Fibroblast of mammary gland (primary cell): ENCODE measurements around the gene C9orf50.
A peak's percentile ranks its signal among the peaks of the same experiment; 100 is the strongest.

Experiments used
- DNase-seq: peaks from one replicate; pipeline ENCODE4 v3.0.0-alpha.2; 2010; ENCODE audit warnings: low read depth
- H3K4me3 ChIP-seq: 2 replicates; pipeline ENCODE4 v1.5.1; 2011; ENCODE audit warnings: low read depth, mild to moderate bottlenecking, low read length, moderate library complexity; ENCODE audit not compliant: control insufficient read depth
- TF ChIP-seq, protein P1 (sequence below): conservative IDR thresholded peaks from 2 replicates; pipeline ENCODE4 v1.5.1; 2011; ENCODE audit warnings: low read depth, low read length, inconsistent platforms; ENCODE audit not compliant: control insufficient read depth, insufficient read depth

C9orf50 gene

DNA sequence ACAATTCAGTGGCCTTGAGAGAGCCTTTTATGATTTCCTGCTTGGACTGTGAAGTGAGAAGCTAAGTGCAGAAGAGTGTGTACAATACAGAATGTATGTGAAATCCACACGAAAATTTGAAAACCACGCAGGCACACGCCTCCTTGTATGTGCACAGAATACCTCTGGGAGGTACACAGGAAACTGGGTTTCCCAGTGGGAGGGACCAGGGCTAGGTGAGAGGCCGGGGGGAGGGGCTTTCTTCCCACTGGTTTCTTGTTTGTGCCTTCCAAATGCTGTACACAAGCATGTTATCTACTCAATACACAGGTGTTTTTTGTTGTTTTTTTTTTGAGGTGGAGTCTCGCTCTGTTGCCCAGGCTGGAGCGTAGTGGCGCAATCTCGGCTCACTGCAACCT lies 16.1 kb downstream of the C9orf50 start:
- TF ChIP-seq, protein P1, sequence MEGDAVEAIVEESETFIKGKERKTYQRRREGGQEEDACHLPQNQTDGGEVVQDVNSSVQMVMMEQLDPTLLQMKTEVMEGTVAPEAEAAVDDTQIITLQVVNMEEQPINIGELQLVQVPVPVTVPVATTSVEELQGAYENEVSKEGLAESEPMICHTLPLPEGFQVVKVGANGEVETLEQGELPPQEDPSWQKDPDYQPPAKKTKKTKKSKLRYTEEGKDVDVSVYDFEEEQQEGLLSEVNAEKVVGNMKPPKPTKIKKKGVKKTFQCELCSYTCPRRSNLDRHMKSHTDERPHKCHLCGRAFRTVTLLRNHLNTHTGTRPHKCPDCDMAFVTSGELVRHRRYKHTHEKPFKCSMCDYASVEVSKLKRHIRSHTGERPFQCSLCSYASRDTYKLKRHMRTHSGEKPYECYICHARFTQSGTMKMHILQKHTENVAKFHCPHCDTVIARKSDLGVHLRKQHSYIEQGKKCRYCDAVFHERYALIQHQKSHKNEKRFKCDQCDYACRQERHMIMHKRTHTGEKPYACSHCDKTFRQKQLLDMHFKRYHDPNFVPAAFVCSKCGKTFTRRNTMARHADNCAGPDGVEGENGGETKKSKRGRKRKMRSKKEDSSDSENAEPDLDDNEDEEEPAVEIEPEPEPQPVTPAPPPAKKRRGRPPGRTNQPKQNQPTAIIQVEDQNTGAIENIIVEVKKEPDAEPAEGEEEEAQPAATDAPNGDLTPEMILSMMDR: no peak
- DNase-seq: no peak
- H3K4me3 ChIP-seq: no peak overlapping the region

DNA sequence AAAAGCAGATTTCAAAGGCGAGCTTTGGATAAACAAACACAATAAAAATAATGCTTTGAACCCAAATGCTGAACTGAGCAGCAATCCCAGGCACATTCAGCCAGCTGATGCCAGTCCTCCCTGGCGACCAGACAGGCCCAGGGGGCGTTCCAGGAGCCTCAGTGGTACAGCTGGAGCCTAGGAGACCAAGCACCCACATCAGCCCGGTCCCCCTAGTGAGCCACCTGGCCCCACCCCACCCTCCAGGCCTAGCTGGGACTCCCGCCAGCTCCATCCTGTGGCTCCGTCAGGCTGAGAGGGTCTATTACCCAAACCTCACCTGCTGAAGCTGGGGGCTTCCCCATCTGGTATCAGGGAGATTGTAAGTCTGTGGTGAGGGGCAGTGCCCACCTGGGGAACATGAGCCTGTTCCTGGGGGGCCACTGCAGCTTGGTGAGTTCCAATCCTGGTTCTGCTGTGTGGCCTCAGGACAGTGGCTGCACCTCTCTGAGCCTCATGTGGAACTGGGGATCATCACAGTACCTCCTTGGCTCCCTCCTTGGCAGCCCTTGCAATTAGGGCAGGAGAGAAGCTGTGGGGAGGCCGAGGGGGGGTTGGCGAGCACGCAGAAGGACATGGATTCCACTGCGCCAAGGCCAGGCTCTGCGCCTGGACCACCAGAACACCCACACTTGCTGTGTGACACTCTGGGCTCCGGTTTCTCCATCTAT lies 16.7 kb downstream of the C9orf50 start:
- DNase-seq: no peak
- no peak overlapping the region for H3K4me3 ChIP-seq
- TF ChIP-seq, protein P1: no peak

DNA sequence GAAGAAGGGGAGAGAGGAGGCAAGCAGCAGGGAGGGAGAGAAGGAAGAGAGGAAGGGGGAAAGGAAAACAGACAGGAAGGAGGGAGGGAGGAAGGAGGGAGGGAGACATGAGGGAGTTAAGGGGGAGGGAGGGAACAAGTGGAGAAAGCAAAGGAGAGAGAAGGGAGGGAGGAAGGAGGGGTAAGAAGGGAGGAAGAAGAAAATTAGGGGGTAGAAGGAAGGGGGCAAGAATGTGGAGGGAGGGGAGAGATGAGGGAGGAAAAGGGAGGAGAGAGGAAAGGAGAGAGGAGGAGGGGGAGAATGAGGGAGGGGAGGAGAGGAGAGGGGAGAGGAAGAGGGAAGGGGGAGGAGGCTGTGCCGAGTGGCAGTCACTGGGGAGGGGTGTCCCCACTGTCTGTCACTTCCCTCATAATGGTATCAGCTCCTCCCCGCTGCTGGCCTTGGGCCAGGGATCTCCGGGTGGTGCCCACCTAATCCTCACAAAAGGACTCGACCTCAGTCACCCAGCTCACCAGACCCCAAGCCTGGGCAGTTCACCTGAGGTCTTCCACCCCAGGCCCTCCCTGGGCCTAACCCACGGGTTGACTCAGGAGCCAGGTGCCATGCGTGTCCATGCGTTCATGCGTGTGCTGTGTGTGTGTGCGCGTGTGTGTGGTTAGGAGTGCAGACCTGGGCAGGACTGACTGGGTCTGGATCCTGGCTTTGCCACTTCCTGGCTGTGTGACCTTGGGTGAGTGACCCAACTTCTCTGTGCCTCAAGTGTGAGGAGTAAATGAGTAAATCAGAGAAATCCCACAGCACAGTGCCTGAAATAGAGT lies 18.1 kb downstream of the C9orf50 start:
- TF ChIP-seq, protein P1: no peak
- DNase-seq: no peak
- no peak overlapping the region for H3K4me3 ChIP-seq

DNA sequence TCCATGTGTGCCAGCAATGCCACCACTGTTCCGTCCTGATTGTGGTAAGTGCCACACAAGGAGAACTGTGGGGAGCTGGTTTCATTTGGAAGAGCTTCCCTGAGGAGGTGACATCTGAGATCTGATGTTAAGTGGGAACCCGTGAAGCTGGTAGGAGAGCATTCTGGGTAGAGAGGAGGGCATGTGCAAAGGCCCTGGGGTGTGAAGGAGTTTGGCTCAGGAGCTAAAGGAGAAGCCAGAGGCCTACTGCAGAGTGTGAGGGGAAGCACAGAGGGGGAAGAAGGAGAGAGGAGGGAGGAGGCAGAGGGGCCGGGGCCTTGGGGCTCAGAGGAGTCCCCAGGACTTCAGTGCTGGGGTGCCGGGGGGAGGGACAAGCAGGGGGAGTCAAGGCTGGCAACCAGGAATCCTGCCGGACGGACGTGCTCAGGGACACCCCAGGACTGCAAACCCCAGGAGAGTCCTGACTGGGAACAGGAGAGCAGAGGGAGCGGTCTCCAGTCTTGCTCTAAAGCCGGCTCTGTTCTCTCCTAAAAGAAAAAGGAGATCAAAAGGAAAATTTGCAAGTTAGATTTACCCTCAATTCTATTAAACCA lies 19.7 kb downstream of the C9orf50 start:
- H3K4me3 ChIP-seq: no peak overlapping the region

DNA sequence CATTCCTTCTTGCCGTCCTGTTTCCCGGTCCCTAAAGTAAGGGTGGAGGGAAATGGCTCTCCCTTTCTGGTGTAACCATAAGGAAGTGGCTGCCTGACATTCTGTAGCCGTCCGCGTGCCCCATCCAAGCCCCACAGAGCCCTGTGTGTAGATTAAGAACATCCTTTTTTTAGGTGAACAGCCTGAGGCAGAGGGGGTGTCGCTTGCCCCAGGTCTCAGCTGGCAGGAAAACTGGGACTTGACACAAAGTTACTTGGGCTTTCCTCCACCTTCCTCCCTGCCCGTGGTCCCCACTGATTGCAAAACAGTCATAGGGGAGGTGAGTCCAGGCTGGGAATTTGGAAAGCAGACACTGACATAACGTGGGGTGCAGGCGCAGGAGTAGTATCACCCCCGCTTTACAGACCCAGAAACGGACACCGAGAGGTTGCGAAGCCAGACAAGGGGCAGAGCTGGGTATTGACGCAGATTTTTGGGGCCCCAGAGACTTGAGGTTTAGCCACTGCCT lies 22.8 kb downstream of the C9orf50 start:
- DNase-seq: no peak
- H3K4me3 ChIP-seq: peak overlapping the region; percentile 42
- TF ChIP-seq, protein P1: no peak

More for the DNA sequence above, 19.7 kb downstream of the C9orf50 start:
- TF ChIP-seq, protein P1: no peak
- DNase-seq: no peak

DNA sequence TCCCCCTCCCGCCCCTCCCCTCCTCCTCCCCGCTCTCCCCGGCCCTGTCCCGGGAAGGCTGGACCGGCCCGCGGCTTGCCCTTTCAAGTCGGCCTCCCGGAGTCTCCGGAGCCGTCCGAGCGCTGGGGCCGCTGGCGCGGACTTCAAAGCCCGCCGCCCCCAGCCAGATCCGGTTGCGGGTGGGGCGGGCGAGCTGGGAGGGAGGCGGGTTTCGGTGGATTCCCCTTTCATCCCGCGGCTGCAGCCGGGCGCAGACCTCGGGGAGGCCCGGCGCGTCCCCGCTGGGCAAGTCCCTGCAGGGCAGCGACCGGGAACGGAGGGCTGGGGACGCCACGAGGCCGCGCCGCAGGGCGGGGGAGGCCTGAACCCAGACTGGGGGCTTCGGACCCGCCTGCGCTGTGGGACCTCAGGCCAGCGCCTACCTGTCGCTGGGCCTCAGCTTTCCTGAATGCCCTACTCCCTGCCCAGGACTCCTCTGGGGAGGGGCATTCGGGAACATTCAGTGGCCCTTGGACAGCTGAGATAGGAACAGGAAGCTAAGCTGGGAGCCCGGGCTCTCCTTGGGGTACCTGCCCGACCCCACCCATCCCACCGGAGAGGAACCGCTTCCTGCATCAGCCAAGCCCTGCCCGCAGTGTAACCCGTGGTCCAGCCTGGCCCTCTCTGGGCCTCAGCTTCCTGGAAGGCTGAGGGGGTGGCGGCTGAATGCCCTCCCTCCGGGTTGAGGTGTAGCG lies 23.4 kb downstream of the C9orf50 start:
- DNase-seq: peak; percentile 68

More for the DNA sequence above, 23.4 kb downstream of the C9orf50 start:
- peak overlapping the region; percentile 42 for H3K4me3 ChIP-seq
- TF ChIP-seq, protein P1: no peak
